ENCODE measurements around the gene SCNN1A. TPM values are rescaled to one million over a fixed set of nuclear protein-coding genes. Genes with fewer than 3 reads are reported as not detected.

Gene SCNN1A
- total RNA-seq, 2 experiments from 2014 or later: 1.1 to 2.0 TPM

DNA sequence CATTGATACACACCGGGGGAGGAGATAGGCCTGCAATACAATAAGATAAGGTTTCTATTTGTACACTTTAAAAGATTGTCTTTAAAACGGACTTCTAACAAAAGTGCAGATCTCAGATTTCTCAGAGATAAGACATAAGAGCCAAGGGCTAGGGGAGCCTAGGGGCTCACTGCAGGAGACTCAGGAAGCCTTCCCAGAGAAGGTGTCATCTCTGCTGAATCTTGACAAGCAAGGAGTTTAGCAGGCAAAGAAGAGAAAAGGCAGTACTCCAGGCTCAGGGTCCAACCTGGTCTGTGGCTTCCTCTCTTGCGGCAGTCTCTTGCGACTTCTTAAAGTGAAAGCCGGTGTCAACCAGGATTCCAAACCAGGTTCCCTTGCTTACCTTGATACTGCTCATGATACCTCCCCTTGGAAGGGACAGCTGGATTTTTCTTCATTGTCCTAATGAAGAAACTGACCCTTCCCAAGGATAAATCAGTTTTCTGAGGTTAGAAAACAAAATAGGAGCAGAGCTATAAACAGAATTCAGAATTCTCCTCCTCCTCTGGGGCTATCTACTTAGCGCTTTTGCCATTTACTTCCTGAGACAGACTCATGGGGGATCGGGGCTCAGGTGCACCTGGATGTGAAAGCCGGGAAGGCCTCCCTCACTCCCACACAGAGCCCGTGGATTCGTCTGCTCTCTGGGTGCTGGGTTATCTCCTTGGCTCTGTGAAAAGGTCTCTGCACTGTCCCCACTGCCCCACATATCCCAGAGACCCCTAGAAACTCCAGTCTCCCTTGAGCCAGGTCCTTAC lies 1.7 kb upstream of the SCNN1A start:
- H3K27ac ChIP-seq (ENCODE audit: low read depth in 1 of 2, low read length in 2 of 2): no peak overlapping the region
- POLR2A ChIA-PET: no interaction called here

DNA sequence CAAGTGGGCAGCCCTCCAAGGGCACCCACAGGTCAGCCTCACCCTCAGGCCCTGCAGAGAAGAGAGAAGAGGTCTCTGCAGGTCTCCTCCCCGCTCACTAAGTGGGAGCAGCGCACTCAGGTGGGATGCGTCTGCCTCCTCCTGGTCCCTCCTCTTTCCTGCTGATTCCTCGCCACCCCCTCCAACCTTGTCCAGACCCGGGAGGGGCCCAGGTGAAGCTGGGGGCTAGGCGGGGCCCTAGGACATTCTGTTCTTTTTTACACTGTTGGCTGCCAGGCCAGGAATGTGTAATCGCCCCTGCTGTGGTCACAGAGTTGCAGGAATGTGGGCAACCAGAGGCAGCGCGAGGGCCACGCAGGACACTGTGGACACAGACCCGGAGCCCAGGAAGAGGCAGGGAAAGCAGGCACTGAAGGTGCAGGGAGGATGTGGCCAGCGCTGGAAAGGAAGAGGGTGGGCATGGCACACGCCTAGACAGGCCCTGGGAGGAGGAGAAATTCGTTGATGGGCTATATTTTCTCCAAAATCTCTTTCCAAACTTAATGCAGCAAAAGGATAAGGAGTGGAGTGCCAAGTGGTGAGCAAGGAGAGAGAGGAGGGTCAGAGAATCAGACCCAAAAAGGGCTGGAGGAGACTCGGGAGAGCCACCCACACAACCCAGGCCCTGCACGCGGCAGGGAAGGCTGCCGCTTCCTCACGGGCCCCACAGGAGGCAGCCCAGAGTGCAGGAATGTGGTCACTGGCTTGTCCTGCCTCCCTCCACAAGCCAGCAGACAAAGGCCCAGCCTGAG lies 911 bp upstream of the SCNN1A start:
- ATAC-seq (ENCODE audit: poor library complexity) (peak; percentile 56), DNase-seq (peak in 3 of 14 experiments; percentile 21 to 49 (median 38))
- H3K27me3 ChIP-seq (ENCODE audit: control insufficient read depth in 1 of 2, insufficient read depth in 2 of 2, low read length in 2 of 2): no peaks in the 10 kb centered on the region
- ChIA-PET POLR2A (no interaction called here), CTCF (no interaction called here)
- Mint-ChIP-seq H3K27me3 (peaks cover 6% of the 10 kb centered on the region), H3K4me3 (peak overlapping the region; percentile 60), H3K9me3 (no peaks in the 10 kb centered on the region), H3K4me1 (ENCODE audit: low read depth) (peaks cover 31% of the 10 kb centered on the region), H3K36me3 (ENCODE audit: low read depth) (no peaks in the 10 kb centered on the region), H3K27ac (peak overlapping the region; percentile 58)
- H3K36me3 ChIP-seq (ENCODE audit: insufficient read depth, low read length): no peaks in the 10 kb centered on the region
- peak overlapping the region; percentile 21 for H3K4me3 ChIP-seq (ENCODE audit: low read length)
- TF ChIP-seq, protein P1, sequence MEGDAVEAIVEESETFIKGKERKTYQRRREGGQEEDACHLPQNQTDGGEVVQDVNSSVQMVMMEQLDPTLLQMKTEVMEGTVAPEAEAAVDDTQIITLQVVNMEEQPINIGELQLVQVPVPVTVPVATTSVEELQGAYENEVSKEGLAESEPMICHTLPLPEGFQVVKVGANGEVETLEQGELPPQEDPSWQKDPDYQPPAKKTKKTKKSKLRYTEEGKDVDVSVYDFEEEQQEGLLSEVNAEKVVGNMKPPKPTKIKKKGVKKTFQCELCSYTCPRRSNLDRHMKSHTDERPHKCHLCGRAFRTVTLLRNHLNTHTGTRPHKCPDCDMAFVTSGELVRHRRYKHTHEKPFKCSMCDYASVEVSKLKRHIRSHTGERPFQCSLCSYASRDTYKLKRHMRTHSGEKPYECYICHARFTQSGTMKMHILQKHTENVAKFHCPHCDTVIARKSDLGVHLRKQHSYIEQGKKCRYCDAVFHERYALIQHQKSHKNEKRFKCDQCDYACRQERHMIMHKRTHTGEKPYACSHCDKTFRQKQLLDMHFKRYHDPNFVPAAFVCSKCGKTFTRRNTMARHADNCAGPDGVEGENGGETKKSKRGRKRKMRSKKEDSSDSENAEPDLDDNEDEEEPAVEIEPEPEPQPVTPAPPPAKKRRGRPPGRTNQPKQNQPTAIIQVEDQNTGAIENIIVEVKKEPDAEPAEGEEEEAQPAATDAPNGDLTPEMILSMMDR (IDR thresholded peaks at IDR 0.05): no peak
- H3K4me1 ChIP-seq (ENCODE audit: insufficient read depth, low read length): peaks cover 51% of the 10 kb centered on the region
- H3K27ac ChIP-seq (ENCODE audit: low read depth in 1 of 2, low read length in 2 of 2): no peak overlapping the region
- H3K9me3 ChIP-seq (ENCODE audit: control insufficient read depth in 1 of 2, insufficient read depth in 1 of 2, low read length in 2 of 2): no peaks in the 10 kb centered on the region
- intact Hi-C loops (cut with DNase I, micrococcal nuclease): loop anchor here in 1 of 2 experiments (5.0 kb wide), 1 partner anchor 36 kb away; no protein-coding TSS in a partner anchor

More for the DNA sequence above, 1.7 kb upstream of the SCNN1A start:
- peaks cover 14% of the 10 kb centered on the region for H3K27me3 Mint-ChIP-seq
- peak in 4 of 14 experiments; percentile 31 to 44 (median 40) for DNase-seq
- H3K27ac Mint-ChIP-seq: peak overlapping the region; percentile 58
- CTCF ChIA-PET: no interaction called here
- Histone ChIP-seq H3K36me3 (ENCODE audit: insufficient read depth, low read length) (no peaks in the 10 kb centered on the region), H3K9me3 (ENCODE audit: control insufficient read depth in 1 of 2, insufficient read depth in 1 of 2, low read length in 2 of 2) (no peaks in the 10 kb centered on the region), H3K4me3 (ENCODE audit: low read length) (peak overlapping the region; percentile 21), H3K4me1 (ENCODE audit: insufficient read depth, low read length) (peaks cover 50% of the 10 kb centered on the region), H3K27me3 (ENCODE audit: control insufficient read depth in 1 of 2, insufficient read depth in 2 of 2, low read length in 2 of 2) (no peaks in the 10 kb centered on the region)
- peak; percentile 58 for ATAC-seq (ENCODE audit: poor library complexity)
- TF ChIP-seq, protein P1 (IDR thresholded peaks at IDR 0.05): no peak
- no peaks in the 10 kb centered on the region for H3K36me3 Mint-ChIP-seq (ENCODE audit: low read depth)
- H3K4me3 Mint-ChIP-seq: peak overlapping the region; percentile 60
- no peaks in the 10 kb centered on the region for H3K9me3 Mint-ChIP-seq
- intact Hi-C loops (cut with DNase I, micrococcal nuclease): loop anchor here in 1 of 2 experiments (5.0 kb wide), 1 partner anchor 35 kb away; no protein-coding TSS in a partner anchor
- peaks cover 31% of the 10 kb centered on the region for H3K4me1 Mint-ChIP-seq (ENCODE audit: low read depth)

DNA sequence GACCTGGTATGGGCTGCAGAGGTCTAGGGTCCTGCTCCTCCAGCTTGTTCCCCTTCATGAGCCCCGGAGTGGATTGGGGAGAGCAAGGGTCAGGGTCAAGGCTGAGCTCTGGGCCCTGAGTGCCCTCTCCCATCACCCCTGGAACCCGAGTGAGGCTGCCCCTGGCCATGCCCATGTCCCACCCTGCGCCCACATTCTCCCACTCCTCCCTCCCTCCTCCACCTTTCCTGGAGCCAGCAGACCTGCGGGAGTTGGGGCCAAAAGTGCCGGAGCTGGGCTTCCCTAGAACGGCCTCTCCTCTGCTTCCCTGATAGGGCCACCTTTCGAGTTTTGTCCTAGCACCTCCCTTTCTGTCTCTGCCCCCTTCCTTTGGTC lies 590 bp downstream of the SCNN1A start:
- POLR2A ChIA-PET: interaction anchor here (0.8 kb wide), 1 partner anchor 38 kb away, joined by 3 read pairs; no protein-coding TSS in a partner anchor
- no peaks in the 10 kb centered on the region for H3K36me3 Mint-ChIP-seq (ENCODE audit: low read depth)
- TF ChIP-seq, protein P1 (IDR thresholded peaks at IDR 0.05): no peak
- Histone ChIP-seq H3K27ac (ENCODE audit: low read depth in 1 of 2, low read length in 2 of 2) (no peak overlapping the region), H3K36me3 (ENCODE audit: insufficient read depth, low read length) (no peaks in the 10 kb centered on the region), H3K4me1 (ENCODE audit: insufficient read depth, low read length) (peaks cover 51% of the 10 kb centered on the region), H3K9me3 (ENCODE audit: control insufficient read depth in 1 of 2, insufficient read depth in 1 of 2, low read length in 2 of 2) (no peaks in the 10 kb centered on the region), H3K27me3 (ENCODE audit: control insufficient read depth in 1 of 2, insufficient read depth in 2 of 2, low read length in 2 of 2) (no peaks in the 10 kb centered on the region), H3K4me3 (ENCODE audit: low read length) (no peak overlapping the region)
- CTCF ChIA-PET: interaction anchor here (0.5 kb wide), 1 partner anchor 15 kb away, joined by 5 read pairs; no protein-coding TSS in a partner anchor
- no peaks in the 10 kb centered on the region for H3K27me3 Mint-ChIP-seq
- DNase-seq: no peak
- no peaks in the 10 kb centered on the region for H3K9me3 Mint-ChIP-seq
- no peak overlapping the region for H3K27ac Mint-ChIP-seq
- H3K4me1 Mint-ChIP-seq (ENCODE audit: low read depth): peaks cover 35% of the 10 kb centered on the region
- no peak overlapping the region for H3K4me3 Mint-ChIP-seq
- ATAC-seq (ENCODE audit: poor library complexity): no peak
- intact Hi-C loops (cut with DNase I, micrococcal nuclease): loop anchor here in 1 of 2 experiments (5.0 kb wide), 1 partner anchor 38 kb away; no protein-coding TSS in a partner anchor
